ENCODE measurements around the gene ILRUN. TPM values are rescaled to one million over a fixed set of nuclear protein-coding genes. Genes with fewer than 3 reads are reported as not detected.

The ILRUN gene
- 29.5 to 32.4 TPM (median 30.9 TPM) in 5 replicates for total RNA-seq (2022; extraction: Qiagen RNA extraction)

DNA sequence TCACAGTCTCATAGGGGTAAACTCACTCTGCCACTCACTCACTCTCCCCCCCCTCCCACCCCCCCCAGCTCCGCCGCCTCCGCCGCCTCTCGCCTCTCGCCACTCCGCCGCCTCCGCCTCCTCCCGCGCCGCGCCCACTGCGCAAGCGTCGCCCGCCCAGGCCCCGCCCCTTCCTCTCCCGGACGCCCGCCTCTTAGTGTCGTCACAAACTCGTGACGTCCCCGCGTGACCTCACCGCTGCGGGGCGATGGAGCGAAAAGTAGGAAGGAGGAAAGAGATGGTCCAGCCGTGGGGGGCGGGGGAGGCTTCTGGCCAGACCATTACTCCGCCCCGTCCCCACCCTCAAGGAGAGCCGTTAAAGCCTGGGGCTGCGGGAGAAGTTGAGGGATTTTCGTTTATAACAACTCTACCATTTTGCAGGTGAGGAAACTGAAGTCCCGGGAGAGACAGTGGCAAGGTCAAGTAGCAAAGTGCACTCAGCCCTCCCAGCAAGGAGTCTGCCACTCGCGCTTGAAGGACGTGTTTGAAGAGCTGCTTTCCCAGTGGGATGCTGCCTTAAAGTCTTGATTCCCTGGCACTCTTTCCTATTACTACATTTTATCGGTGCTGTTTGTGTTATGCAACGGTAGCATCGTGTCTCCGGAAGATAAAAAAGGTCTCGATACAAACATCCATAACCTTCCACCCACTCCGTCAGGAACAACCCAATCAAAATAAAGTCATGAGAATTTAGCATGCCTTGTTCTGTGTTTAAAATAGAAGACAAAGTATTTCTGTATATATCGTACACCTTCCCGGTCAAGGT is at the start of gene ILRUN:
ILRUN (minus strand) TSS at position 29 of the 805 bp plus-strand sequence. CDS start 164 bp downstream, outside the sequence.

Other genes with a start within 250 kb of the ILRUN start
- gene PACSIN1, start 230.7 kb downstream of the ILRUN start, total RNA-seq (2022; extraction: Qiagen RNA extraction), result 0.01 to 0.08 TPM (median 0.06 TPM) in 5 replicates
- 1.4 to 2.4 TPM (median 1.9 TPM) in 5 replicates for gene SPDEF, start 140.4 kb downstream of the ILRUN start, total RNA-seq (2022; extraction: Qiagen RNA extraction)
- gene SNRPC, start 60.7 kb upstream of the ILRUN start, total RNA-seq (2022; extraction: Qiagen RNA extraction), result 192 to 238 TPM (median 207 TPM) in 5 replicates
- 4.5 to 6.1 TPM (median 5.4 TPM) in 5 replicates for gene BLTP3A, start 95.3 kb upstream of the ILRUN start, total RNA-seq (2022; extraction: Qiagen RNA extraction)
- 18.6 to 20.7 TPM (median 19.5 TPM) in 5 replicates for gene TAF11, start 191.3 kb upstream of the ILRUN start, total RNA-seq (2022; extraction: Qiagen RNA extraction)
- 5.9 to 8.0 TPM (median 7.1 TPM) in 5 replicates for gene ANKS1A, start 192.5 kb upstream of the ILRUN start, total RNA-seq (2022; extraction: Qiagen RNA extraction)